ENCODE measurements around the gene XRCC1. TPM values are rescaled to one million over a fixed set of nuclear protein-coding genes. Genes with fewer than 3 reads are reported as not detected.

Gene XRCC1
- total RNA-seq, 1 experiment from 2014 or later, result 37.4 TPM

- Histone ChIP-seq H3K9me2 (ENCODE audit: insufficient read depth) (no peaks in the 10 kb centered on the region), H2AFZ (ENCODE audit: low read depth, low read length, poor library complexity, severe bottlenecking) (no peak overlapping the region), H3K36me3 (ENCODE audit: control insufficient read depth in 1 of 2, insufficient read depth in 2 of 2, low read length in 2 of 2) (peaks cover 0 to 5% of the 10 kb centered on the region in 2 experiments; a peak in 2 of 4 replicates), H3K9ac (ENCODE audit: low read length) (no peak overlapping the region), H3K9me3 (ENCODE audit: control insufficient read depth in 1 of 2, insufficient read depth in 1 of 2, low read depth in 1 of 2, low read length in 2 of 2) (no peaks in the 10 kb centered on the region), H3K27me3 (ENCODE audit: insufficient read depth, low read length) (no peaks in the 10 kb centered on the region), H4K20me1 (ENCODE audit: insufficient read depth) (no peaks in the 10 kb centered on the region), H3K27ac (ENCODE audit: low read depth, low read length) (no peak overlapping the region), H3K4me1 (ENCODE audit: control insufficient read depth in 1 of 2, insufficient read depth in 2 of 2, low read length in 2 of 2) (peaks cover 4 to 6% of the 10 kb centered on the region in 2 experiments; a peak in 2 of 4 replicates), H3K4me2 (ENCODE audit: low read length) (no peak overlapping the region), H3K79me2 (ENCODE audit: insufficient read depth, low read length) (no peaks in the 10 kb centered on the region), H3K4me3 (replicated peaks in 1 of 2; ENCODE audit: low read depth in 1 of 2, low read length in 2 of 2) (no peak overlapping the region)
- RAD21 ChIA-PET (ENCODE audit: low non-redundant PET in 1 of 2, low total read pairs in 2 of 2, uncharacterized antibody in 2 of 2, unreplicated experiment in 2 of 2), result no interaction called here
- intact Hi-C loops (cut with micrococcal nuclease), result no loop called here
- CTCF ChIA-PET, result no interaction called here
- POLR2A ChIA-PET, result no interaction called here
- TF ChIP-seq, protein P1, sequence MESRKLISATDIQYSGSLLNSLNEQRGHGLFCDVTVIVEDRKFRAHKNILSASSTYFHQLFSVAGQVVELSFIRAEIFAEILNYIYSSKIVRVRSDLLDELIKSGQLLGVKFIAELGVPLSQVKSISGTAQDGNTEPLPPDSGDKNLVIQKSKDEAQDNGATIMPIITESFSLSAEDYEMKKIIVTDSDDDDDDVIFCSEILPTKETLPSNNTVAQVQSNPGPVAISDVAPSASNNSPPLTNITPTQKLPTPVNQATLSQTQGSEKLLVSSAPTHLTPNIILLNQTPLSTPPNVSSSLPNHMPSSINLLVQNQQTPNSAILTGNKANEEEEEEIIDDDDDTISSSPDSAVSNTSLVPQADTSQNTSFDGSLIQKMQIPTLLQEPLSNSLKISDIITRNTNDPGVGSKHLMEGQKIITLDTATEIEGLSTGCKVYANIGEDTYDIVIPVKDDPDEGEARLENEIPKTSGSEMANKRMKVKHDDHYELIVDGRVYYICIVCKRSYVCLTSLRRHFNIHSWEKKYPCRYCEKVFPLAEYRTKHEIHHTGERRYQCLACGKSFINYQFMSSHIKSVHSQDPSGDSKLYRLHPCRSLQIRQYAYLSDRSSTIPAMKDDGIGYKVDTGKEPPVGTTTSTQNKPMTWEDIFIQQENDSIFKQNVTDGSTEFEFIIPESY (IDR thresholded peaks at IDR 0.05; ENCODE audit: extremely low read depth, insufficient replicate concordance, low read length), result no peak
- TF ChIP-seq ATF3 (IDR thresholded peaks at IDR 0.05) (no peak), SP1 (IDR thresholded peaks at IDR 0.05; ENCODE audit: low read depth) (no peak), RAD21 (IDR thresholded peaks at IDR 0.05; ENCODE audit: low read depth) (no peak), POLR2AphosphoS5 (IDR thresholded peaks at IDR 0.05; ENCODE audit: low read depth, low read length) (no peak), EGR1 (IDR thresholded peaks at IDR 0.05; ENCODE audit: low read depth) (no peak), REST (IDR thresholded peaks at IDR 0.05; ENCODE audit: low read depth) (no peak), EZH2 (IDR thresholded peaks at IDR 0.05) (no peak), CTCF (IDR thresholded peaks at IDR 0.05 in 2 of 3, conservative IDR thresholded peaks at IDR 0.05 in 1 of 3; ENCODE audit: borderline replicate concordance in 1 of 3, insufficient read depth in 1 of 3, low read depth in 2 of 3, low read length in 2 of 3) (no peak), POLR2A (IDR thresholded peaks at IDR 0.05; ENCODE audit: borderline replicate concordance, extremely low read depth, insufficient read depth, insufficient read length) (no peak), CBX3 (IDR thresholded peaks at IDR 0.05; ENCODE audit: low read depth) (no peak), JUND (IDR thresholded peaks at IDR 0.05) (no peak), ZFX (IDR thresholded peaks at IDR 0.05) (no peak)
- ATAC-seq (no peak), DNase-seq (ENCODE audit: low read depth, low spot score) (no peak)
- BruUV-seq (replicated peaks), result no TSS peak
Observed at GRCh38 chr19:43498233-43498842, 77.0 kb downstream of the XRCC1 start.

Measured in HCT116 (cell line).